Stimulated activated naive CD4-positive, alpha-beta T cell (primary cell): Measurements from ENCODE around the gene METTL21A.

Experiments
- DNase-seq, 6 experiments: peaks; one replicate each; lab custom pipeline; 2025; lab: John Stamatoyannopoulos, UW

Gene METTL21A

DNA sequence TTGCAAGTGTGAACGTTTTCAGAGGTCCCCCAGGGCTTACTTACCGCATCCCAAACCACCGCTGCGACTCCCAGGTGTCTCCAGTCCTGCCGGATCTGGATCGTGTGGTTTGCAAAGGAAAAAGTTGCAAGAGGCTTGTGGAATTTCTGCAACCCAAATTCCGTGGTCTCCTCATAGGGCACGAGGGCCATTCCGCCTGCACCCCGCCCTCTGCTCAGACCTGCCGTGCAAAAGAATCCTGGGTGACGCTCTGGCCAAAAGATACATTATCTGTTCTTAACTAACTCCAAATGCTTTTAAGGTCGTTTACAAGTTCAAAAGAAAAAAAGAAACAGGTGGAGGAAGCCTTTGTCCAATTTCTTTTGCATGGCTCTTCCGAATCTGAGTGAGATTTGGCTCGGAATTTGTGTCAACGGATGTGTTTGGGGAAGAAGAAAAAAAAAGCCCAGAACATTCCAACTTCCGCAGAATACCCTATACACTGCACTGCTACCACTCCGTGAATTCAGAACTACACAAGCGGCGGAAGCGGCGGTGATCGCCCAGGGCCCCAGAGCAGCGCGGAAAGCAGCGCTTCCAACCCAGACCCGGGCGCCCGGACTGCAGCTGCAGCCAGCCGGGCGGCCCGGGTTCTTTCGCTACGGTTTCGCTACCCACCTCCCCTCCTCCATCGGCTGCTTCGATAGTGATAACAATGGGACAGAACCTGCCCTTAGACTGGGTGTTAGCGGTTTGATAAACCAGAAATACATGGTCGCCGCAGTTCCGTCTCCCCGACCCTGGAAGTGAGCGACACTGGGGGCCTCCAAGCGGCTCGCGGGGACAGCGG, 795 bp downstream of the METTL21A start:
- DNase-seq = peak; percentile 48 to 82 (median 61)

DNA sequence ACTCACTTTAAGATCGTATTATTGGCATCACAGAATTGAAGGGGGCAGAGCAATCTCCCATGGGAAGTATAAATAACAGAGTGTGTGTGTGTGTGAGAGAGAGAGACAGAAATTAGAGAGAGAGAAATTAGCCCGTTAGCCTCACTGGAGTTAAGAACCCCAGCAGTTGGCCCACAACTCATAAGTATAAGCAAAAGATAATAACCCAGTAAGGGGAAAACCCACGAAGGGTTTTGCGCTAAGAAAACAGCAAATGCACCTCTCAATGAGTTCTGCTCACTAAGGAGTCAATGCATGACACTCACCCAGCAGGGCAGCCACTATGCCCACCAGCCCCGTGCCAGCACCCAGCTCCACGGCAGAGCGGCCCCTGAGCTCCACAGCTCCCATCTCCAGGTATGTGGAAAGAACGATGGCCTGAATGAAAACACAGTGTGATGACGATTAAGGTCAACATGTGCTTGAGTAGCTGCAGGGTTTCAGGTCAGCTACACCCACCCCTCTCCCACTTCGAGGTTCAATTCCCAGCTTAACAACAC, 3.6 kb downstream of the METTL21A start:
- DNase-seq = no peak

DNA sequence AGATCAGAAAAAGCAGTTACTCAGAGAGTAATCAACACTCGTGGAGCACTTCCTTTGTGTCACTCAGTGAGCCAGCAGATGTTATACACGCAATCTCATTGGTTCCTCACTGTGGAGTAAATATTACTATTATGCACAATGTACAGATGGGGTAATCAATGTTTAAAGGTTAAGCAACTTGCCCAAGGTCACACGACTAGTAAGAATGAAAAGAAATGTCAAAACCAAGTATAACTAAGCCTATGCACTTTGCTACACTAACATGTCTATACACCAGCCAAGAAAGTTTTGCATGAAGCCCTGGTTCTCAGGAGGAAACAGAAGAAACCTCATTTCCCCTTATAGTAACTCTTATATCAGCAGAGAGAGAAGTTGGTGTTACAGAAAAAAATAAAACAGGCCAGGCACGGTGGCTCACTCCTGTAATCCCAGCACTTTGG, 5.4 kb downstream of the METTL21A start:
- peak in 1 of 6 experiments; percentile 44 for DNase-seq

- DNase-seq = no peak
Measured at GRCh38 chr2:207617011-207617671, 8.1 kb downstream of the METTL21A start.

GRCh38 chr2:207616185-207616584, 9.0 kb downstream of the METTL21A start:
- no peak for DNase-seq

DNA sequence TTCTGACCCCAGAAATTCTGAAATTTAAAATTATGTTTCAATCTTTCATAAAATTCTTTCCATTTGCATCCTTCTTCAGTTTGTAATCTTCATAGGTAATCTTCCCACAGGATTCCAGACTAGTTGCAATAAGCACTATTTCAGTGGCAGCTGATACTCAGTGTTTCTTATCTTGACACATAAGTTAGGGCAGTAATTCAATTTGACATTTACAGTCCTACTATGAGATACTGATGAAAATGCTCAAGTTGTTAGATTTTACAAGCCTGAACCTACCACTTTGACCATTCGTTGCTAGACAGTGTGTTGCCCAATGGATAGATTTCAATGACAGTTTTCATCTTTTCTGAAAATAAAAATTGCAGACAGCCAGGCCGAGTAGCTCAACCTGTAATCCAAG, 10.4 kb downstream of the METTL21A start:
- no peak for DNase-seq

DNA sequence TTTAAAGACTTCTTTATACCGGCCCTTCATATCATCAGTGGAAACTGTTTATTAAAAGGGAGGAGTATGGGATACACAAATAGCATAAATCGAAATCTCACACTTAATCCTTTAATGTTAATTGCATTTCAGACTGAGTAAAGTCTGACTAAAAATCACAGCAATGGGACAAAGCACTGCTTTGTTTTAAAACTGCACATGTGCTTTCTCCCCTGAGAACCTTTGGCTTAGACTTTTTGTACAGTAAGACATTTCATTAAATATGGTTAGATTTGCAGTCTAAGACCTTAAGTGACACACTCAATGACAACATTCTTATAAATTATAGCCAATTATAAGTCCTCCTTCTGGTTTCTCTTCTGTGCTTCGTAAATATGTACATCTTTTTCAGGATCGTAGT, 12.5 kb downstream of the METTL21A start:
- no peak for DNase-seq

- no peak for DNase-seq
Measured at GRCh38 chr2:207606829-207607228, 18.4 kb downstream of the METTL21A start.

GRCh38 chr2:207606399-207606798, 18.8 kb downstream of the METTL21A start:
- no peak for DNase-seq

DNA sequence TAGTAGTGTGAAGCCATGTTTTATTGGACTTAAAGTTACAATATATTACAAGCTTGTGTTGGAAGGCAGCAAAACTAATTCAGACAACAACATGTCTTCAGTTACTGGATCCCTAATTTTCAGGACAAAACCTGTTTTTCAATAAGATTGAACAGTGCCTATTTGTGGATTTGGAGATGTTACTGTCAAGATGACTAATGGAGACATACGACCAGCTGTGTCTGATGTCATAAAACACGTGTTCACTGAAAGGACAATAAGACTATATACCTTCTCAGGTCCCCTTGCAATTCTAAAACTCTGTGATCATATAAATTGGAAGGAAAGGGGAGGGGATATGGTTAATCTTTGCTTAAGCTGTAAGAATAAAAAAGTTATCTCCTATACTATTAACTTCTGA, 21.7 kb downstream of the METTL21A start:
- no peak for DNase-seq

DNA sequence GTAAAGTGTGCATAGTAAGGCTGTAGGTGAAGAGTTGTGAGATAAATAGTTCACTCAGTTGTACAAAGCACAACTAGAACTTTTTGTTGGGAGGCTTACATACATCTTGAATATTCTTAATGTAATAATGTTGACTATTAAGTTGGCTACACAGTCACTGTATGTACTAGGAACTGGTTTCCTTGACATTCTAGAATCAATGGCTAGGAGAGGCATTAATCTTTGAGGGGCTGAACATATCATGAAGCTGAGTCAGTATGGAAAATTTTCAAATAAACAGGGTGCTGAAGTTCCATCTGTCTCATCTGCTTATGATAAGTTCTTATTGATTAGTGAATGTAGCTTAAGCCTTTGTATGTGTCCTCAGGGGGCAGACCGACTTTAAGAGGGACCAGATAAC, 23.4 kb downstream of the METTL21A start:
- no peak for DNase-seq

DNA sequence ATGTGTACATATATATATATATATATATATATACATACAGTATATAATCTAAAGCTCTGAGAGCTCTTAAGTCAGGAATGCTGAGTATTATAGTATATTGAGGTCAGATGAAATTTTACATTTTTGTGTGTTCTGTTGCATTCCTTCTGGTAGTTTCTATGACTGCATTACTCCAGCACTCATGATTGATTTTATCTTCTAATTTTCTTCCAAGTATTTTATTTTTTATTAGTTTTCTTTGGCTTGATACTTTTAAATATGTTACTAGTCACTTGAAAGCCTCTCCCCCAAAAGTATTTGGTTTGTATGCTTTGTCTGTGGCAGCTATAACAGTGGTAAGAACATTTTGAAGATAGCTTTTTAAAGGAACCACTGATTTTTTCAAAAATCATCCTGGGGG, 25.0 kb downstream of the METTL21A start:
- no peak for DNase-seq

DNA sequence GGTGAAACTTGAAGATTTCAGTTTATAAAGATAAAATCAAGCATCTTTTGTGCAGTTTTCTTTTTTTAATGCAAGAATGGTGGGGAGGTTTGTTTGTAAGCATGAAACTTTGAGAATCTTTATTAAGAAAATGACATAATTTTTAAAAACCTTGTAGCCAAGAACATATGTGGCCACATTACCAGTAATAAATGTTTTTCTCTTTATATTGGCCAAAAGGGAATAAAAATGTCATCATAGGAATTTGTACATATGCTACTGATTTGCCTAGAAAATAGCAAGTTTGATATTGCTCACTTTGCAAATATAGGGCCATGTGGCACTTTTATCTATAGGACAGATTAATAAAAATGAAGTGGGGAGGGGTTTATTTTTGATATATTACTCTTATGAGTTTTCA, 25.6 kb downstream of the METTL21A start:
- DNase-seq = no peak

DNA sequence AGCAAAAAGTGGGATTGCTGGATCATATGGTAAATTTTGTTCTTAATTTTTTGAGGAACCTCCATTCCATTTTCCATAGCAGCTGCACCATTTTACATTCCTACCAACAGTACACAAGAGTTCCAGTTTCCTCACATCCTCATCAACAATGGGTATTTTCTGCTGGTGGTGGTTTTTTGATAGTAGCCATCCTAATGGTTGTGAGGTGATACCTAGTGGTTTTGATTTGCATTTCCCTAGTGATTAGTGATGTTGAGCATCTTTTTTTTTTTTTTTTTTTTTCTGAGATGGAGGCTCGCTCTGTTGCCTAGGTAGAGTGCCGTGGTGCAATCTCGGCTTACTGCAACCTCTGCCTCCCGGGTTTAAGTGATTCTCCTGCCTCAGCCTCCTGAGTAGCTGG, 30.5 kb downstream of the METTL21A start:
- no peak for DNase-seq

GRCh38 chr2:207594264-207594663, 30.9 kb downstream of the METTL21A start:
- no peak for DNase-seq

- no peak for DNase-seq
Measured at GRCh38 chr2:207593277-207593676, 31.9 kb downstream of the METTL21A start.

GRCh38 chr2:207589143-207589542, 36.1 kb downstream of the METTL21A start:
- no peak for DNase-seq

- DNase-seq = no peak
Measured at GRCh38 chr2:207587305-207587704, 37.9 kb downstream of the METTL21A start.

GRCh38 chr2:207584952-207585351, 40.2 kb downstream of the METTL21A start:
- DNase-seq = no peak

- DNase-seq = no peak
Measured at GRCh38 chr2:207571370-207571769, 53.8 kb downstream of the METTL21A start.

GRCh38 chr2:207567671-207568070, 57.5 kb downstream of the METTL21A start:
- DNase-seq = no peak

DNA sequence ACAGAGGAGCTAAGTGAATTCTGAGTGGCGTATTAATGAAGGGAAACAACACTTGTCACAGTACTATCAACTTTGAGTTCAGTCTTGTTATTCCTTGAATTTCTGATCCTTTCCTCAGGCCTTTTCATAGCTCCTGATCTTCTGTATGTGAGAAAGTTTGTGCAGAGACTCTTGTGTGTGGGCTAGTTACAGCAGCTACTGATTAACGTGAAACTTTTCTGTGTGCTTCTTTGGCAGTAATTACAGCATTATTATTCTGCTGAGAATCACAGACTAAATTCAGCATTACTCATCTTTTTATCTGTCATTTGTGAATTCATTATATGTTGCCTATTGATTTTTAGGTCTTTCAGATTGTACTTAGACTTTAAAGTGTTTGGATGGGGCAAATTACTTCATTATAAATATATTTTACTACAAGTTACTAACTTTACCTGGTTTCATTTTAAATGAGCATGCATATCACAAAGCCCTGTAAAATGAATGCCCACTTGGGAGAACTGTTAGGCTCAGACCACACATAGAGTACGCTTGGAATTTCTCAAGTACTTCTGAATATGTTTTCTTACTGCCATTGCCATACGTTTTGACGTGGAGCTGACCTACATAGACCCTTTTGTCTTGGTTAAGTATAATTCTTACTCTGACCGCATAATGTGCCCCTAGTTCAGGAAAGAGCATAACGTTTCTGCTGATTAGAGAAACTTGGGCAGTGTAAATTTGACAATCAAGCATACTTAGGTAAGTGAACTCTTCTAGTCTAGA, 59.3 kb downstream of the METTL21A start:
- no peak for DNase-seq
